Retinal pigment epithelial cell (primary cell): ENCODE results near the gene UXS1.

Source experiments
- DNase-seq: peaks from one replicate; pipeline ENCODE4 v3.0.0-alpha.2; 2010; ENCODE audit warnings: low read depth
- H3K4me3 ChIP-seq: 2 replicates; pipeline ENCODE4 v1.5.1; 2011; ENCODE audit warnings: mild to moderate bottlenecking, low read length, control low read depth, moderate library complexity
- TF ChIP-seq, protein P1 (sequence below): conservative IDR thresholded peaks from 2 replicates; pipeline ENCODE4 v1.5.1; 2011; ENCODE audit warnings: low read depth, low read length, control low read depth, inconsistent platforms

UXS1 gene

GRCh38 chr2:106129150-106129549 is 65.0 kb downstream of the UXS1 start:
- TF ChIP-seq, protein P1, sequence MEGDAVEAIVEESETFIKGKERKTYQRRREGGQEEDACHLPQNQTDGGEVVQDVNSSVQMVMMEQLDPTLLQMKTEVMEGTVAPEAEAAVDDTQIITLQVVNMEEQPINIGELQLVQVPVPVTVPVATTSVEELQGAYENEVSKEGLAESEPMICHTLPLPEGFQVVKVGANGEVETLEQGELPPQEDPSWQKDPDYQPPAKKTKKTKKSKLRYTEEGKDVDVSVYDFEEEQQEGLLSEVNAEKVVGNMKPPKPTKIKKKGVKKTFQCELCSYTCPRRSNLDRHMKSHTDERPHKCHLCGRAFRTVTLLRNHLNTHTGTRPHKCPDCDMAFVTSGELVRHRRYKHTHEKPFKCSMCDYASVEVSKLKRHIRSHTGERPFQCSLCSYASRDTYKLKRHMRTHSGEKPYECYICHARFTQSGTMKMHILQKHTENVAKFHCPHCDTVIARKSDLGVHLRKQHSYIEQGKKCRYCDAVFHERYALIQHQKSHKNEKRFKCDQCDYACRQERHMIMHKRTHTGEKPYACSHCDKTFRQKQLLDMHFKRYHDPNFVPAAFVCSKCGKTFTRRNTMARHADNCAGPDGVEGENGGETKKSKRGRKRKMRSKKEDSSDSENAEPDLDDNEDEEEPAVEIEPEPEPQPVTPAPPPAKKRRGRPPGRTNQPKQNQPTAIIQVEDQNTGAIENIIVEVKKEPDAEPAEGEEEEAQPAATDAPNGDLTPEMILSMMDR = no peak
- no peak for DNase-seq
- no peak overlapping the region for H3K4me3 ChIP-seq

- no peak for DNase-seq
- H3K4me3 ChIP-seq = no peak overlapping the region
- TF ChIP-seq, protein P1 = no peak
Measured at GRCh38 chr2:106127776-106128268, 66.3 kb downstream of the UXS1 start.

DNA sequence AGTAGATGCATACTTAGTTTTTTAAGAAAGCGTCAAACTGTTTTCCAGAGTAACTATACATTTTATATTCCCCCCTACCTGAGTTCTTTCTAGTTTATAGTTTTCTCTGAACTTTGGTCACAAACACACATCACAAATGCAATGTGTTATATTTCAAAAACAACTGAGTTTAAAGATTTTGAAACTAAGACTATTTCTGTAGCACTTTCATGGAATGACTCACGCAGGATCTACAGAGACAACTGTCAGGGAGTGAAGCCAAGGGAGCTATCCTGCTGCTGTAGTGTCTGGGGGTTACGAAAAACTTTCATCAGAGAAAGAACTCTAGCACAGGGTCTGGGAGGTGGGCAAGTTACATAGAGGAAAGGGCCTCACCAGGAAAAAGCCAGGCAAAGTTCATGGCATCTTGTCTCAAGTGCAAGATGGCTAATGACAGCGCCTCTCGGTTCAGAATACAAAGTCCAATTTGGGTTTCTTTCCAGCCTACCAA is 66.8 kb downstream of the UXS1 start:
- no peak overlapping the region for H3K4me3 ChIP-seq
- TF ChIP-seq, protein P1 = no peak
- DNase-seq = no peak

DNA sequence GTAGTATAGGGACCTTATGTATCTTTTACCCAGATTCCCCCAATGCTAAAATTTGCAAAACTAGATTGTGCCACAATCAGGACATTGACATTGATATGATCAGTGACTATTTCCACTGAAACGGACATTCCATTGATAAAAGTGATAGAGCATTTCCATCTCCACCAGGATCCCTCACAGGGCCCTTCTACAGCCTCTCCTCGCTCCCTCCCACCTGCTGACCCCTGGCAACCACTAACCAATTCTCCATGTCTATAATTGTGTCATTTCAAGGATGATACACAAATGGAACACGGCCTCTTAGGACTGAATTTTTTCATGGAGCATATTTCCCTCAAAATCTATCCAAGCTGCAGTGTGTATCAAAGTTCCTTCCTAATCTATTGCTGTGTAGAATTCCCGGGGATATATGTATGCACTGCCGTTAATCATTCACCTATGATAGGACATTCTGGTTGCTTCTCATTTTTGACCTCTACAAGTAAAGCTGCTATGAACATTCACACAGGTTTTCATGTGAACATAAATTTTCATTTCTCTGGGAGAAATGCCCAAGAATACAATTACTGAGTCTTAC is 67.3 kb downstream of the UXS1 start:
- TF ChIP-seq, protein P1 = no peak
- H3K4me3 ChIP-seq = no peak overlapping the region
- no peak for DNase-seq

- DNase-seq = no peak
- H3K4me3 ChIP-seq = no peak overlapping the region
- TF ChIP-seq, protein P1 = no peak
Measured at GRCh38 chr2:106126295-106126694, 67.8 kb downstream of the UXS1 start.

GRCh38 chr2:106124905-106125549 is 69.1 kb downstream of the UXS1 start:
- no peak for DNase-seq
- no peak overlapping the region for H3K4me3 ChIP-seq
- TF ChIP-seq, protein P1 = no peak

- no peak overlapping the region for H3K4me3 ChIP-seq
- TF ChIP-seq, protein P1 = no peak
- DNase-seq = no peak
Measured at GRCh38 chr2:106124106-106124756, 69.9 kb downstream of the UXS1 start.
